Iris pigment epithelial cell (primary cell): Measurements from ENCODE around the gene EMC10.
A peak's percentile ranks its signal among the peaks of the same experiment; 100 is the strongest.
"Not testable (repeated sequence)": the region's sequence is repeated elsewhere in the genome, so short reads cannot be mapped to it uniquely, and the experiment has no call there.

Experiments
- DNase-seq: peaks from one replicate; pipeline ENCODE4 v3.0.0-alpha.2; 2011; ENCODE audit warnings: low read depth

The EMC10 gene

DNA sequence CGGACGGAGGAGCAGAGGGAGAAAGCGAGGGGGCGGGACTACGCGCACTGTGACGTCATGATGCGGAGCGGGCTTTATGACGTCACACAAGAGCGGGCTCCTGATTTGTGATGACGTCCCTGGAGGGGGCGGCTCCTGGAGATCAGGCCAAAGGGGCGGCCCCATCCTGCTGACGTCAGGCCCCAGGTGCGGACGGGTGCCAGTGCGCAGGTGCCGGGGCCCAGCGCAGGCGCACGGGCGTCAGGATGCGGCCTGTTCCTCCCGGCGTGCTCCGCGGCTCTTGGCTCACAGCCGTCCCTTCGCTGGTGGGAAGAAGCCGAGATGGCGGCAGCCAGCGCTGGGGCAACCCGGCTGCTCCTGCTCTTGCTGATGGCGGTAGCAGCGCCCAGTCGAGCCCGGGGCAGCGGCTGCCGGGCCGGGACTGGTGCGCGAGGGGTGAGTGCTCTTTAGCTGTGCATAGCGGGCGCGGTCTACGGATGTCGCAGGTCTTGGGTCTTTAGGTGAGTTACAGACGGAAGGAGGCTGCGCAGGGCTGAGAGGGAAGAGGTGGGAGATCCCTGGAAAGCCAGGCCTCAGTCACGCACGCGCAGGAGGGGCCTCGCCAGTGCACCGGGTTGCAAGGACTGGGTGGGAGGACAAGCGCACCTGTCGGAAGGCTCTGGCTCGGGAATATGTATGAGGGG lies at the start of gene EMC10, which contains the start of gene GARIN5A:
Gene EMC10, plus strand, starts transcription at position 284 of the 683 bp plus-strand sequence. Its CDS starts 38 bp downstream, at position 322.
Gene GARIN5A, minus strand, starts transcription at position 625 of the 683 bp plus-strand sequence. Its CDS starts 460 bp downstream, at position 165.
- peak; percentile 97 for DNase-seq

DNA sequence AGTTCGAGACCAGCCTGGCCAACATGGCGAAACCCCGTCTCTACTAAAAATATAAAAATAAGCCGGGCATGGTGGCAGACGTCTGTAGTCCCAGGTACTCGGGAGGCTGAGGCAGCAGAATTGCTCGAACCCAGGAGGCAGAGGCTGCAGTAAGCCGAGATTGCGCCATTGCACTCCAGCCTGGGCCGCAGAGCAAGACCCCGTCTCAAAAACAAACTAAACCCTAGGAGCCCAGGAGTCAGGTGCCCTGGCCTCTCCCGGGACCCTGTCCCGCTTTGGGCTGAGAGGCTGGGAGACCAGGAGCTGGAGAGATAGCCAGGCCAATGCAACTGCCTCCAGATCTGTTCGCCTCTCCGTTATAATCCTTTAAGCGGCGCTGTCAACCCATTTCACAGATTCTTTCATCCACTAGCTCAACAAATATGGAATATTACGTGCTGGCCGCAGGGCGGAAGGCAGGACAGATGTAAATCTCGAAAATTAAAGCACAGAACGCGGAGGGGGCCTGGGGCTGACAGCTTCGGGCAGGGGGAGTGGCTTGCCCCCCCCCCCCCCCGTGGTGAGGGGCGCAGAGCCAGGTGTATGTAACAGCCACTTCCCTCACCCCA lies 48.9 kb upstream of the EMC10 start:
- DNase-seq, result no peak

- DNase-seq, result peak; percentile 89
These were observed 48.3 kb upstream of the EMC10 start for GRCh38 chr19:50427997-50428425.

- DNase-seq, result no peak
These were observed 47.4 kb upstream of the EMC10 start for GRCh38 chr19:50428772-50429463.

- no peak for DNase-seq
These were observed 45.4 kb upstream of the EMC10 start for GRCh38 chr19:50430888-50431342.

DNA sequence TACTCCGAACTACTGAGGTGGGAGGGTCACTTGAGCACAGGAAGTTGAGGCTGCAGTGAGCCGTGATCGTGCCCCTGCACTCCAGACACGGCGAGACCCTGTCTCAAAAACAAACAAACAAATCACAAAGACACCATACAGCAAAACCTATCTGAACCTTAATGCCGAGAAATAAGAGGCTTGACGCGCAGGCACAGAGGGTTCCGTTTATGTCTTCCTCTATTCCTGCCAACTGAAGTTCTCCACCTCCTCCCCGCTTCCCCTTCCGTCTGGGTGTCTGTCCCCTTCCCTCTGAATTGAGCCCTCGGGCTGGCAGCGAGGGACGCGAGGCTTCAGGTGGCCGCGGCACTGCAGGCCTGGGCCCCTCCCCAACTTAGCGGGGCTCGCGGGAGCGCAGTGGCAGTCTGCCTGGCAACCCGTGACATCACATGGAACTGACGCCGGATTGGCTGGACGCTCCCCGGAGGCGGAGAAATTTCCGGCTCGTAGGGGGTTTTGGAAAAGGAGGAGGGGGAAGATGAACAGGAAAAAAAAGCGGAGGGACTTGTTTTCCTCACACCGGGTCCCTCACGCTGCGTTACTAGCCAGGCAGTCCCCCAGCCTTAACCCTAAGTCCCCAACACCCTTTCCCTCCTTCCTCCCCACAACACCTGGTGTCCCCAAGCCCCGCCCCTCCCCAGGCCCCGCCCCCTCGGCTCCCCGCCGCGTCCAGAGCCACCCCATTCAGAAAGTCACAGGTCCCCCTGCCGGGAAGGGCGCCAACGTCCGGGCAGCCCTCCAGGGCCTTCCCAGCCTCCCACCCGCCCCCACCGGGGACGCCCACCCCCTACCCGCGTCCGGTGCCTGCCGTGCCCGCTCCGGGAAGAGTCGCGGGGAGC lies 44.7 kb upstream of the EMC10 start:
- peak; percentile 45 for DNase-seq

DNA sequence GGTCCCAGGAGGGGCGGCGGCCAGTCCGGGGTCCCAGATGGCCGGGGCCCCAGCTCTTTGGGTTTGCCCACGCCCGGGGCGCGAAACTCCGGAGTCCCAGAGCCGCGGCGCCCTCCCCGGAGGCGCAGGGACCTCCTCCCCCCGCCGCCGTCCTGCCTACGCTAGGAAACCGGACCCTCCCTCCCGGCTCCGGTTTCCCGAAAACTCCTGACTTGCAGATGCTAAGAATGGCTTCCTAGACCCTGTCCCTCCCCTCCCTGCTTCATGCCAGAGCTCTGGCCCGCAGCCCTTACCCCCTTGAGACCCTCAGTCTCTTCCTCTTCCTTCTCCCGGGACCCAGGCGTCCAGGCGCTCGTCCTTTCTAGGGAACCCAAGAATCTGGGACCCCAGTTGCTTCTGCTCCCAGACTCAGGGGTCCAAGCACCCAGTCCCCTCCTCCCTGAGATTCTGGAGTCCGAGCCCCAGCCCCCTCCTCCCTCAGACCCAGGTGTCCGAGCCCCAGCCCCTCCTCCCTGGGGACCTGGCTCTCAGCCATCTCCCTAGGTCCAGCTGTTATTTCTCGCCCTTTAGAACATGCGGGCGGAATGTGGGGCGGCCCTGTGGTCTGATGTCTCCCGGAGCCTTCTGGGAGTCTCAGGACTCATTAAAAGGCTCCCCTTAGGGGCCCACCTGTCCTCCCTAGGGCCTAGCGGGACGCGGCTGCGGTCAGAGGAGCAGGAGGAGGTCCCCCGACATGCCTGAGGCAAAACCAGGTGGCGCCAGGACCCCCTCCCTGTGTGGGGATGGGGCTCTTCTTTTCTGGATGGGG lies 43.9 kb upstream of the EMC10 start, which contains the start of gene MYBPC2:
Gene MYBPC2, plus strand, starts transcription at position 672 of the 808 bp plus-strand sequence. Its CDS starts 62 bp downstream, at position 734.
- DNase-seq, result peak; percentile 17

- no peak for DNase-seq
These were observed 42.8 kb upstream of the EMC10 start for GRCh38 chr19:50433201-50434180.

DNA sequence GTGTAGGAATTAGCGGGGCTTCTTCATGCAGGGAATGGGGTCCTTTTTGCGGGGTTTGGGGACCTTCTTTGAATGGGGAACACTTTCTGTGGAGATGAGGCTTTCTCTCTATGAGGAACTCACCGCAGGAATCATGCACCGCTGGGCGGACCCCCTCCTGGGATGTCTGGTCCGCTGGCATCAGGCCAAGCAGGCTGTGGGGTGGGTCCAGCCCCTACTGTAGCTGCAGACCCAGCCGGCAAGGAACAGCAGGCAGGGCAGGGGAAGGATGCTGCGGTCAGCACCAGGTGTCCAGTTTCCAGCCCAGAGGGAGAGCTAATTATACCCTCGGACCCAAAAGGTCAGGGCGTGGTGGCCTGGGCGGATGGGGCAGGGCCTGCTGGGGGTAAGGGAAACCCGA lies 41.8 kb upstream of the EMC10 start:
- no peak for DNase-seq

DNA sequence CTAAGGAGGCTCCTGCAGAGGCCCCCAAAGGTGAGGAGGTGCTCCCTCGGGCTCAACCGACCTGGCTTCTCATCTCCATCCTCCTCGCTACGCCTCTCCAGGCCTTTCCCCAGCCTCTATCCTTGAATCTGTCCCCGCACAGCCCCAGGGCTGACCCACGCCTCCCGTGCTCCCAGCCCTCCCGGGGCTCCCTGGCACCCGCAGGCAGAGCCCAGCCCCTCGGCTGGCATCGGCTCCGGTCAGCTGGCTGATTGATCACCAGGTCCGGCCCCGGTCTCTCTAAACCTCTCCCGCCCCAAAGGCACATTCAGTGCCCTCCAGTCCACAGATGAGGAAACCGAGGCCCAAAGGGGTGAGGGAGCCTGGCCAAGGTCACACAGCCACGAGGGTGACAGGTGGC lies 41.1 kb upstream of the EMC10 start:
- no peak for DNase-seq

DNA sequence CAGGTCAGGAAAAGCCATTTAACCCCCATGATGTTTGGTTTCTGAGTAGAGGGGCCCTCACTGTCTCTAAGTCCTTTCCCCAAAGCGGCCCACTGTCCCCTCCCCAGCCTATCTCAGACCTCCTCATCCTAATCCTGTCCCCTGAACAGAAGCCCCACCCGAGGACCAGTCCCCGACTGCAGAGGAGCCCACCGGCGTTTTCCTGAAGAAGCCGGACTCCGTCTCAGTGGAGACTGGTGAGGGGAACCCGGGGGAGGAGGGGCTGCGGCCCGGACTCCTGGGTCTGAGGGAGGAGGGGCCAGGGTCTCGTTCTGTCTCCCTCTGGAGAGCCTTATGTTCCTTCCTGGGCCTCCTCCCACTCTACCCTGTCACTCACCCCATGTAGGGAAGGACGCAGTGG lies 40.7 kb upstream of the EMC10 start:
- DNase-seq, result no peak

DNA sequence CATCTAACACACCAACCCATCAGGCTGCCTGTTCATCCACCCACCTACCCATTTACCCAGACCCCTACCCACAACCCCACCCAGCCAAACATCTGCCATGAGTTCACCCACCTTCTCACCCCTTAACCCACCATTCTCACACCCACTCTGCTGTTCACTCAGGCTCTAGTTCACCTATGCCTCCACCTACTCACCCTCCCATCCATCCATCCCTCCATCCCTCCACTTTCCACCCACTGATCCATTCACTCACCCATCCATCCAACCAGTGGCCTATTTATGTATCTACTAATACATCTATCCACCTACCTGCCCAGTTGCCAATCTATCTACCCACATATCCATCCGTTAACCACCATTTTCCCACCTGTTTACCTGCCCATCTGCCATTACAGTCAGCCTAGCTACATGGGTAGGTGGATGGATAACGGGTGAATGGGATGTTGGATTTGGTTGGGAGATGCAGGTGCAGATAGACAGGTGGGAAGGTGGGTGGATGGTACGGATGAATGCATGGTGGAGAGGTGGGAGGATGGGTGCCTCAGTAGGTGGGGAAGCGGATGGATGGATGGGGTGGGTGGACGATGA lies 38.4 kb upstream of the EMC10 start:
- no peak for DNase-seq

DNA sequence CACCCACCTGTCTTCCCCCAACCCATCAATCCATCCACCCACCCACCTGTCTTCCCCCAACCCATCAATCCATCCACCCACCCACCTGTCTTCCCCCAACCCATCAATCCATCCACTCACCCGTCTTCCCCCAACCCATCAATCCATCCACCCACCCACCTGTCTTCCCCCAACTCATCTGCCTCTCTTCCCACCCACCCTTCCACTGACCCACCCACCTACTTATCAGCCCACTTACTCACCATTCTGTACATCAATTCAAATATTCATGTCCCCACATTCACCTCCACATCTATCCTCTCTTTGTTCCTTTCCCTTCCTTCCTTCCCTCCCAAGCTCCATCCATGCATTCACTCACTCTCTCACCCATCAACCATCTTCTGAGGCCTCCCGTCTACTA lies 37.2 kb upstream of the EMC10 start:
- not testable (repeated sequence) for DNase-seq

- no peak for DNase-seq
These were observed 32.2 kb upstream of the EMC10 start for GRCh38 chr19:50444059-50444458.

- no peak for DNase-seq
These were observed 29.3 kb upstream of the EMC10 start for GRCh38 chr19:50447053-50447452.

DNA sequence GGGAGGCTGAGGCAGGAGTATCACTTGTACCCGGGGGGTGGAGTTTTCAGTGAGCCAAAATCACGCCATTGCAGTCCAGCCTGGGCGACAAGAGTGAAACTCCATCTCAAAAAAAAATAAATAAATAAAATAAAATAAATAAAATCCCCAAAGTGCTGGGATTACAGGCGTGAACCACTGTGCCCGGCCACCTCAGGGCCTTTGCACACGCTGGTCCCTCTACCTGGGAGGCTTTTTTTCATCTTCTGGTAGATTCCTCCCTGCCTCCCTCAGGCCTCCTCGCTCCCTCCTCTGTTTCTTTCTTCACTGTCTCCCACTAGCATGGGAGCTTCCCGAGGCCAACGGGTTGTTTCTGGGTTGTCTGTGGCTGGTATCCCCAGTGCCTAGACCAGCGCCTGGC lies 28.6 kb upstream of the EMC10 start:
- DNase-seq, result no peak

DNA sequence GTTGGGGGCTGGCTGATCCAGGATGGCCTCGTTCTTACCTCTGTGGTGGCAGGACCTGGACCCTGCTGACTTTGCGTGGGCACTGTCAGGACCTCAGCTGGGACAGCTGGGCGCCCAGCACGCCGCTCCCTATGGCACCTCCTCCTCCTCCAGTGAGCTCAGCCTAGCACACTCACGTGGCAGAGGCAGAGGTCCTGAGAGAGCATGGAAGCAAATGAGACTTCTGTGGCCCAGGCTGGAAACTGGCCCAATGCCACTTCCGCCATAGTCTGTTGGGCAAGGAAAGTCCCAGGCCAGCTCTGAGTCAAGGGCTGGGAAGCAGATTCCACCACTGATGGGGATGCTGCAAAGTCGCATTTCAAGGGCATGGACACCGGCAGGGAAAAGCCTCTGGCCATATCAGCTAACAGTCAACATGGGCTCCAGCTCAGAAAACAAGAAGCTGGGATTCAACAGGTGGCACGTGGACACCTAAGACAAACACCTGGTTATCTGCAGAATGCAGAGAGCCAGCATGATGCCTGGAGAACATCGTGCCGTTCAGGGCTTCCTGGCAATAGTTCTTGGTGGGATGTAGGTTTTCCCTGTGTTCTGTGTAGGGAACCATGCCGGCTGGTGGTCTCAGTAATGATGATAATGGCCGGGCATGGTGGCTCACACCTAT lies 26.9 kb upstream of the EMC10 start:
- DNase-seq, result no peak

DNA sequence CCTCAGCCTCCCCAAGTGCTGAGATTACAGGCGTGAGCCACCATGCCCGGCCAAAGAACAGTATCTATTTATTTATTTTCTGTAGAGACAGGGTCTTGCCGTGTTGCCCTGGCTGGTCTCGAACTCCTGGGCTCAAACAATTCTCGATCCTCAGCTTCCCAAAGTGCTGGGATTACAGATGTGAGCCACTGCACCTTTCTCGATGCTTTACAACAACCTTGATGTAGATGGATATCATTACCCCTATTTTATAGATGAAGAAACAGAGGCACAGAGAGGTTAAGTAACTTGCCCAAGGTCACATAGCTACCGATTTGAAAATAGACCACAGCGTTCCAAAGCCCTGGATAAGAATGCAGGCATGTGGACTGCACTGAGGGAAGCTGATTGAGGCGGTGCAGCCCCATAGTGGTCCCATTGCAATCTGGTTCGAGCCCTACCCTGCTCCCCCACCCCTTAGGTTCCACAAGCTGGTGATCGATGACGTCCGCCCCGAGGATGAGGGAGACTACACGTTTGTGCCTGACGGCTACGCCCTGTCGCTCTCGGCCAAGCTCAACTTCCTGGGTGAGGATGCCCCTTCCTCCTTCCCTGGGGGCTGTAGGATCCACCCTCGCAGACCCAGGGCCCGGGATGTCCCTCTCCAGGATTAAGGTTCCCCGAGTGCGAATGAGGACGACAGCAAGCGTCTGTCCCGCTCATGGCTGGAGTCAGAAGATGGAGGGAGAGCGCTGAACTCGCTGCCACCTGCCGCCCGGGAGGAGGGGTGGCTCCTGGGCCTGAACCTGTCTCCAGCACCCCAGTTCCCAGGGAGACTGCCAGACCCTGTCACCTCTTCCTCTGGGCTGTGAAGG lies 25.7 kb upstream of the EMC10 start:
- DNase-seq, result no peak
